ENCODE results near the gene MAD1L1. TPM values are rescaled to one million over a fixed set of nuclear protein-coding genes. Genes with fewer than 3 reads are reported as not detected.

Gene MAD1L1
- total RNA-seq, 2 experiments from 2014 or later, result 157 to 160 TPM

DNA sequence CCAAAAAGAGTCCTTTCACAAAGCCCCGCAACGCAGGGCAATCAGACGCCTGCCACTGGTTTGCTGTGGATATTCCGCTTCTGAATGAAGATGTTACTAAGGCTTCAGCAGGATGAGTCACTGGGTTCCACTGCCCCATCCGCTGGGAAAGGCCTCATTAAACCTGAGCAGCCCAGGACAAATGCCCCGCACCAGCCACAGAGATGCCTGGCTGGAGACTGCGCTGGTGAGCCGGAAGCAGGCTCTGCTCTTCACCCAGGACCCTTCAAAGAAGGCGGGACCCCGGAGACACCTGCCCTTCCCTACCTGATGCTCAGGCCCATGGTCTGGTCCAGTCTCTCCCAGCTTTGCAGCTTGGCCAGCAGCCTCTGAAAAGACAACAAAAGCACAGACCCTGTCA lies 19.8 kb downstream of the MAD1L1 start:
- H3K27ac ChIP-seq (ENCODE audit: low read depth in 1 of 2, low read length in 2 of 2), result no peak overlapping the region
- no peaks in the 10 kb centered on the region for H3K4me1 Mint-ChIP-seq (ENCODE audit: low read depth)
- peaks cover 71% of the 10 kb centered on the region for H3K36me3 Mint-ChIP-seq (ENCODE audit: low read depth)
- no peaks in the 10 kb centered on the region for H3K9me3 Mint-ChIP-seq
- TF ChIP-seq, protein P1, sequence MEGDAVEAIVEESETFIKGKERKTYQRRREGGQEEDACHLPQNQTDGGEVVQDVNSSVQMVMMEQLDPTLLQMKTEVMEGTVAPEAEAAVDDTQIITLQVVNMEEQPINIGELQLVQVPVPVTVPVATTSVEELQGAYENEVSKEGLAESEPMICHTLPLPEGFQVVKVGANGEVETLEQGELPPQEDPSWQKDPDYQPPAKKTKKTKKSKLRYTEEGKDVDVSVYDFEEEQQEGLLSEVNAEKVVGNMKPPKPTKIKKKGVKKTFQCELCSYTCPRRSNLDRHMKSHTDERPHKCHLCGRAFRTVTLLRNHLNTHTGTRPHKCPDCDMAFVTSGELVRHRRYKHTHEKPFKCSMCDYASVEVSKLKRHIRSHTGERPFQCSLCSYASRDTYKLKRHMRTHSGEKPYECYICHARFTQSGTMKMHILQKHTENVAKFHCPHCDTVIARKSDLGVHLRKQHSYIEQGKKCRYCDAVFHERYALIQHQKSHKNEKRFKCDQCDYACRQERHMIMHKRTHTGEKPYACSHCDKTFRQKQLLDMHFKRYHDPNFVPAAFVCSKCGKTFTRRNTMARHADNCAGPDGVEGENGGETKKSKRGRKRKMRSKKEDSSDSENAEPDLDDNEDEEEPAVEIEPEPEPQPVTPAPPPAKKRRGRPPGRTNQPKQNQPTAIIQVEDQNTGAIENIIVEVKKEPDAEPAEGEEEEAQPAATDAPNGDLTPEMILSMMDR (IDR thresholded peaks at IDR 0.05), result no peak
- intact Hi-C loops (cut with DNase I, micrococcal nuclease), result no loop called here
- DNase-seq (no peak), ATAC-seq (ENCODE audit: poor library complexity) (no peak)
- H3K27me3 ChIP-seq (ENCODE audit: control insufficient read depth in 1 of 2, insufficient read depth in 2 of 2, low read length in 2 of 2), result no peaks in the 10 kb centered on the region
- ChIA-PET CTCF (no interaction called here), POLR2A (no interaction called here)
- peaks cover 55% of the 10 kb centered on the region for H3K36me3 ChIP-seq (ENCODE audit: insufficient read depth, low read length)
- no peak overlapping the region for H3K4me3 ChIP-seq (ENCODE audit: low read length)
- no peak overlapping the region for H3K4me3 Mint-ChIP-seq
- no peaks in the 10 kb centered on the region for H3K9me3 ChIP-seq (ENCODE audit: control insufficient read depth in 1 of 2, insufficient read depth in 1 of 2, low read length in 2 of 2)
- H3K4me1 ChIP-seq (ENCODE audit: insufficient read depth, low read length), result peaks cover 7% of the 10 kb centered on the region
- H3K27ac Mint-ChIP-seq, result no peak overlapping the region
- no peaks in the 10 kb centered on the region for H3K27me3 Mint-ChIP-seq

DNA sequence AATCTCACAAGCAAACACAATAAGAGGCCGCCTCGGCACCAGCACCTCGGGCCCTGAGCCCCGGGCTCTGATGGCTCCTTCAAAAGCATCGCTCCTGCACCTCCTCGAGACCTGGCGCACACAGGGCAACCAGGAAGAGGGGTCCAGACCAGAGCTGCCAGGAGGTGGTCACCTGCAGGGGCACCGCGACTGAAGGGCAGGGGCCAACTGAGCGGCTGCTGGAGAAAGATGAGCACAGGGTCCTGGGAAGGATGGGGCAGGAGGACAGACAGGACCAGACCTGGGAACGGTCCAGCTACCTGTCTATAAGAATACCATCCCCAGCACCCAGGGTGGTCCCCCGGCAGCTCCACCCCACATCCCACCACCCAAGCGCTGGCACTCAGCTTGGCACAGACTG lies 20.8 kb downstream of the MAD1L1 start:
- Histone ChIP-seq H3K27ac (ENCODE audit: low read depth in 1 of 2, low read length in 2 of 2) (no peak overlapping the region), H3K9me3 (ENCODE audit: control insufficient read depth in 1 of 2, insufficient read depth in 1 of 2, low read length in 2 of 2) (no peaks in the 10 kb centered on the region), H3K27me3 (ENCODE audit: control insufficient read depth in 1 of 2, insufficient read depth in 2 of 2, low read length in 2 of 2) (no peaks in the 10 kb centered on the region), H3K4me1 (ENCODE audit: insufficient read depth, low read length) (peaks cover 7% of the 10 kb centered on the region), H3K36me3 (ENCODE audit: insufficient read depth, low read length) (peaks cover 53% of the 10 kb centered on the region), H3K4me3 (ENCODE audit: low read length) (no peak overlapping the region)
- no peak overlapping the region for H3K4me3 Mint-ChIP-seq
- ATAC-seq (ENCODE audit: poor library complexity) (no peak), DNase-seq (no peak)
- CTCF ChIA-PET, result no interaction called here
- H3K4me1 Mint-ChIP-seq (ENCODE audit: low read depth), result no peaks in the 10 kb centered on the region
- H3K27ac Mint-ChIP-seq, result no peak overlapping the region
- TF ChIP-seq, protein P1 (IDR thresholded peaks at IDR 0.05), result no peak
- peaks cover 71% of the 10 kb centered on the region for H3K36me3 Mint-ChIP-seq (ENCODE audit: low read depth)
- no peaks in the 10 kb centered on the region for H3K9me3 Mint-ChIP-seq
- intact Hi-C loops (cut with DNase I, micrococcal nuclease), result no loop called here
- POLR2A ChIA-PET, result no interaction called here
- H3K27me3 Mint-ChIP-seq, result no peaks in the 10 kb centered on the region

DNA sequence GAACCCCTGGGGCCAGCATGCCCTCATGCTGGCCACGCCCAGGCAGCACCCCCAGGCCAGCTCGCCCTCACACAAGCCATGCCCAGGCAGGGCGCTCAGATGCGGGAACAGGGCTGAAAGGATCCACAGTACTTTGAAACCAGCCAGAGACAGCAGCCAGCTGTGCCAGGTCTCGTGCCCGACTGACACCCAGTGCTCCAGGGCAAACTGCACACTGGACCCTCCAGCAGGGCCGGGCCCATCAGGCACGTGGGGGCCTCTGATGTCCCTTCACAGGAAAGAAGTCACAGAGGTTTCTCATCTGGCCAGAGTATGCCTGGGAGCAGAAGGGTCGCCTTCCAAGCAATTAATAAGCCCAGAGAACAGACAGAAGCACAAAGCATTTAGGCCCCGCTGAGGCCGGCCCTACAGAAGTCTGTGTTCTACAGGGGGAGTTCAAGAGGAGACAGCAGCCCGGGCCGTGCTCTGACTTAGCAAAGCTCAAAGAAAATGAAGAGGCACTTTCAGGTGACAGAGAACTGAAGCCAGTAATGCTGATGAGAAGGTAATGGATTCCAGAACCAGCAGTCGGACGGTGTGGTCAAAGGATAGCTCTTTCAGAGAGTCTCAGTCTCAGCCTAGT lies 21.4 kb downstream of the MAD1L1 start:
- DNase-seq (no peak), ATAC-seq (ENCODE audit: poor library complexity) (no peak)
- ChIA-PET CTCF (no interaction called here), POLR2A (no interaction called here)
- H3K4me3 Mint-ChIP-seq, result no peak overlapping the region
- no peak overlapping the region for H3K27ac Mint-ChIP-seq
- no peaks in the 10 kb centered on the region for H3K9me3 Mint-ChIP-seq
- TF ChIP-seq, protein P1 (IDR thresholded peaks at IDR 0.05), result no peak
- no peaks in the 10 kb centered on the region for H3K9me3 ChIP-seq (ENCODE audit: control insufficient read depth in 1 of 2, insufficient read depth in 1 of 2, low read length in 2 of 2)
- H3K4me1 ChIP-seq (ENCODE audit: insufficient read depth, low read length), result peaks cover 7% of the 10 kb centered on the region
- H3K4me3 ChIP-seq (ENCODE audit: low read length), result no peak overlapping the region
- no peaks in the 10 kb centered on the region for H3K27me3 ChIP-seq (ENCODE audit: control insufficient read depth in 1 of 2, insufficient read depth in 2 of 2, low read length in 2 of 2)
- no peaks in the 10 kb centered on the region for H3K27me3 Mint-ChIP-seq
- intact Hi-C loops (cut with DNase I, micrococcal nuclease), result no loop called here
- H3K27ac ChIP-seq (ENCODE audit: low read depth in 1 of 2, low read length in 2 of 2), result no peak overlapping the region
- H3K4me1 Mint-ChIP-seq (ENCODE audit: low read depth), result no peaks in the 10 kb centered on the region
- peaks cover 48% of the 10 kb centered on the region for H3K36me3 ChIP-seq (ENCODE audit: insufficient read depth, low read length)
- peaks cover 67% of the 10 kb centered on the region for H3K36me3 Mint-ChIP-seq (ENCODE audit: low read depth)
